Endothelial cell of umbilical vein (primary cell): ENCODE results near the gene TDRD3. TPM values are rescaled to one million over a fixed set of nuclear protein-coding genes. Genes with fewer than 3 reads are reported as not detected.

Experiments used
- BruUV-seq: library from RNA; stranded (reverse); fragments of 400-500 nt; replicated peaks from 2 replicates; lab custom pipeline; 2021; lab: Mats Ljungman, UMichigan
- CTCF ChIA-PET: fragments of 300-600, 350-600 bp; sonication (Branson Sonifier 250); formaldehyde crosslinking; loops from one replicate; lab custom pipeline; 2021; ENCODE audit warnings: antibody characterized with exemption, inconsistent platforms; lab: Charles Lee
- POLR2A ChIA-PET: fragments of 300-600, 350-600 bp; sonication (Branson Sonifier 250); formaldehyde crosslinking; loops from one replicate; lab custom pipeline; 2021; ENCODE audit warnings: antibody characterized with exemption, inconsistent platforms; lab: Charles Lee
- DNase-seq: peaks from one replicate; pipeline ENCODE4 v3.0.0-alpha.2; 2011; ENCODE audit warnings: low read depth, low spot score
- FAIRE-seq: peaks from 2 replicates; lab custom pipeline; 2011; peaks lifted over from hg19 to GRCh38; lab: Jason Lieb, UNC
- H2AFZ ChIP-seq: 2 replicates; pipeline ENCODE4 v1.6.0; 2012; ENCODE audit warnings: low read depth, low read length, control low read depth, inconsistent platforms
- H3K27ac ChIP-seq: 2 replicates; pipeline ENCODE4 v1.5.1; 2011; ENCODE audit warnings: low read depth, mild to moderate bottlenecking, control low read depth, low read length, moderate library complexity; ENCODE audit not compliant: insufficient read depth
- H3K27me3 ChIP-seq, 2 experiments: 2 replicates each; pipeline versions ENCODE4 v1.6.0 to v1.6.1; 2011; ENCODE audit warnings: low read length in 2 of 2, mixed read lengths in 1 of 2; ENCODE audit not compliant: control insufficient read depth in 2 of 2, insufficient read depth in 2 of 2
- H3K36me3 ChIP-seq, 2 experiments: 2 replicates in 1 of 2; 3 replicates in 1 of 2; pipeline ENCODE4 v1.5.1; 2011; ENCODE audit warnings: low read length in 2 of 2, mild to moderate bottlenecking in 1 of 2, moderate library complexity in 1 of 2; ENCODE audit not compliant: control insufficient read depth in 2 of 2, insufficient read depth in 2 of 2; ENCODE audit errors: extremely low read depth in 1 of 2
- H3K4me1 ChIP-seq: 3 replicates; pipeline ENCODE4 v1.5.1; 2011; ENCODE audit warnings: mild to moderate bottlenecking, low read length; ENCODE audit not compliant: control insufficient read depth, insufficient read depth; ENCODE audit errors: extremely low read depth
- H3K4me2 ChIP-seq: 2 replicates; pipeline ENCODE4 v1.6.1; 2011; ENCODE audit warnings: low read length, control low read depth, mixed read lengths; ENCODE audit not compliant: insufficient read depth
- H3K4me3 ChIP-seq, 3 experiments: fragments of 200-600 bp in 1 of 3; sonication (generic), shearing (Covaris generic) in 1 of 3; replicated peaks in 1 of 3; 2 replicates each; pipeline ENCODE4 v1.5.1; 2011 to 2016; ENCODE audit warnings: control low read depth in 3 of 3, low read length in 3 of 3, mild to moderate bottlenecking in 2 of 3, inconsistent platforms in 1 of 3, low read depth in 1 of 3, moderate library complexity in 1 of 3; ENCODE audit not compliant: insufficient read depth in 1 of 3
- H3K79me2 ChIP-seq: 2 replicates; pipeline ENCODE4 v1.6.0; 2012; ENCODE audit warnings: low read length, inconsistent platforms; ENCODE audit not compliant: control insufficient read depth, insufficient read depth
- H3K9ac ChIP-seq: replicated peaks from 2 replicates; pipeline ENCODE3; 2011; ENCODE audit warnings: low read length, control low read depth; ENCODE audit not compliant: insufficient read depth; ENCODE audit errors: extremely low read depth
- H3K9me1 ChIP-seq: replicated peaks from 3 replicates; pipeline ENCODE4 v1.6.0; 2011; ENCODE audit warnings: mild to moderate bottlenecking, low read length; ENCODE audit not compliant: control insufficient read depth, insufficient read depth; ENCODE audit errors: extremely low read depth
- H3K9me3 ChIP-seq: replicated peaks from 2 replicates; pipeline ENCODE4 v1.5.1; 2012; ENCODE audit warnings: low read length, inconsistent platforms; ENCODE audit not compliant: control insufficient read depth, insufficient read depth
- H4K20me1 ChIP-seq: replicated peaks from 2 replicates; pipeline ENCODE3; 2011; ENCODE audit warnings: mild to moderate bottlenecking, low read length; ENCODE audit not compliant: control insufficient read depth, insufficient read depth; ENCODE audit errors: extremely low read depth
- CTCF ChIP-seq, 2 donors: IDR thresholded peaks; 1 replicate in 1 of 2; 2 replicates in 1 of 2; pipeline ENCODE4 v1.5.1; 2011; ENCODE audit warnings: low read length in 2 of 2, mild to moderate bottlenecking in 2 of 2, moderate library complexity in 2 of 2, control low read depth in 1 of 2, inconsistent platforms in 1 of 2, low read depth in 1 of 2; ENCODE audit not compliant: insufficient read depth in 1 of 2; ENCODE audit errors: extremely low read depth in 1 of 2
- FOS ChIP-seq: IDR thresholded peaks from 2 replicates; pipeline ENCODE4 v1.6.1; 2011; ENCODE audit warnings: mild to moderate bottlenecking, low read length, moderate library complexity, borderline replicate concordance; ENCODE audit not compliant: insufficient read depth
- GATA2 ChIP-seq: IDR thresholded peaks from 2 replicates; pipeline ENCODE4 v1.7.0; 2011; ENCODE audit warnings: low read depth, mild to moderate bottlenecking, moderate library complexity, mixed read lengths, low read length; ENCODE audit not compliant: insufficient read length, insufficient read depth
- JUN ChIP-seq: IDR thresholded peaks from 2 replicates; pipeline ENCODE4 v1.6.1; 2011; ENCODE audit warnings: borderline replicate concordance, low read depth; ENCODE audit not compliant: insufficient read length, insufficient read depth
- MAX ChIP-seq: IDR thresholded peaks from 2 replicates; pipeline ENCODE4 v1.6.1; 2011; ENCODE audit not compliant: insufficient read depth, insufficient read length
- MYC ChIP-seq: IDR thresholded peaks from one replicate; pipeline ENCODE4 v1.6.1; 2011; ENCODE audit warnings: mild to moderate bottlenecking, low read depth, low read length
- POLR2A ChIP-seq: IDR thresholded peaks from 2 replicates; pipeline ENCODE4 v1.6.1; 2012; ENCODE audit warnings: low read depth, mild to moderate bottlenecking, control low read depth, low read length
- POLR2AphosphoS5 ChIP-seq: IDR thresholded peaks from 2 replicates; pipeline ENCODE4 v1.6.1; 2012; ENCODE audit warnings: low read depth, mild to moderate bottlenecking, control low read depth, low read length, moderate library complexity; ENCODE audit not compliant: insufficient read depth
- dilution Hi-C: fragments of 300-500 bp; cut with MboI; formaldehyde crosslinking; loops from one replicate; pipeline ENCODE4 v1.15.0; 2019; ENCODE audit warnings: low sequenced_read_pairs; ENCODE audit not compliant: extremely low pct_ligation_motif_present
- intact Hi-C: fragments of 100-400 bp; cut with micrococcal nuclease; formaldehyde crosslinking; loops from one replicate; pipeline ENCODE4 v1.10.0; 2022
- polyA plus RNA-seq, 4 experiments: library from polyadenylated mRNA; depleted of rRNA in 3 of 4; stranded (reverse) in 3 of 4; unstranded in 1 of 4; fragments of >200 nt; gene quantifications; 2 replicates each; pipeline versions ENCODE4 v1.2.1 to v1.2.3, GENCODE V29; 2011 to 2012; ENCODE audit warnings: missing spikeins in 1 of 4
- total RNA-seq: library from RNA; stranded (reverse); gene quantifications from 2 replicates; pipeline ENCODE4 v1.2.3, GENCODE V29; 2021

The TDRD3 gene
- total and polyA plus RNA-seq, 2 donors (not counting 3 experiments of a cell fraction or from before 2014, with no cell fraction given), result 3.0 to 16.3 TPM

- Histone ChIP-seq H3K9me3 (no peaks in the 10 kb centered on the region), H3K9me1 (no peaks in the 10 kb centered on the region), H3K4me2 (no peak overlapping the region), H3K27ac (no peak overlapping the region), H3K27me3 (peaks cover 12 to 16% of the 10 kb centered on the region in 2 experiments), H3K79me2 (no peaks in the 10 kb centered on the region), H3K4me1 (no peaks in the 10 kb centered on the region), H3K4me3 (no peak overlapping the region), H2AFZ (no peak overlapping the region), H3K36me3 (no peaks in the 10 kb centered on the region), H4K20me1 (no peaks in the 10 kb centered on the region), H3K9ac (no peak overlapping the region)
- TF ChIP-seq POLR2A, result no peak
- no peak for TF ChIP-seq MAX
- TF ChIP-seq GATA2, result no peak
- TF ChIP-seq JUN, result no peak
- no peak for TF ChIP-seq FOS
- no peak for TF ChIP-seq POLR2AphosphoS5
- TF ChIP-seq CTCF (IDR thresholded peaks at IDR 0.05; ENCODE audit: extremely low read depth in 1 of 2, insufficient read depth in 1 of 2, low read depth in 1 of 2, low read length in 2 of 2), result no peak
- no peak for TF ChIP-seq MYC
- intact Hi-C loops (no loop called here), dilution Hi-C loops (no loop called here)
- POLR2A ChIA-PET, result no interaction called here
- BruUV-seq, result no TSS peak
- DNase-seq (no peak), FAIRE-seq (no peak)
- CTCF ChIA-PET, result no interaction called here
These were observed 216.1 kb downstream of the TDRD3 start for GRCh38 chr13:60613080-60613479.
